ENCODE data around the gene ARSB.
"Not testable (repeated sequence)": the region's sequence is repeated elsewhere in the genome, so short reads cannot be mapped to it uniquely, and the experiment has no call there.

The ARSB gene

GRCh38 chr5:78959767-78960166 is 25.3 kb downstream of the ARSB start:
- DNase-seq, result no peak
- intact Hi-C loops (cut with DNase I), result loop anchor here (10.0 kb wide), 3 partner anchors 55 to 495 kb away; no protein-coding TSS in a partner anchor

GRCh38 chr5:78958672-78959445 is 26.3 kb downstream of the ARSB start:
- no peak for DNase-seq
- intact Hi-C loops (cut with DNase I), result no loop called here

- intact Hi-C loops (cut with DNase I), result no loop called here
Observed at GRCh38 chr5:78956901-78957300, 28.2 kb downstream of the ARSB start.

GRCh38 chr5:78953092-78953800 is 31.9 kb downstream of the ARSB start:
- intact Hi-C loops (cut with DNase I), result no loop called here
- DNase-seq, result no peak

More at GRCh38 chr5:78956901-78957300, 28.2 kb downstream of the ARSB start:
- no peak for DNase-seq

- intact Hi-C loops (cut with DNase I), result no loop called here
Observed at GRCh38 chr5:78930721-78931120, 54.4 kb downstream of the ARSB start.

GRCh38 chr5:78929833-78930232 is 55.3 kb downstream of the ARSB start:
- intact Hi-C loops (cut with DNase I), result no loop called here
- no peak for DNase-seq

More at GRCh38 chr5:78930721-78931120, 54.4 kb downstream of the ARSB start:
- no peak for DNase-seq

- no peak for DNase-seq
- intact Hi-C loops (cut with DNase I), result no loop called here
Observed at GRCh38 chr5:78927657-78928282, 57.3 kb downstream of the ARSB start.

- DNase-seq, result no peak
- intact Hi-C loops (cut with DNase I), result no loop called here
Observed at GRCh38 chr5:78926252-78926651, 58.9 kb downstream of the ARSB start.

GRCh38 chr5:78925129-78925876 is 59.8 kb downstream of the ARSB start:
- intact Hi-C loops (cut with DNase I), result no loop called here
- no peak for DNase-seq

- intact Hi-C loops (cut with DNase I), result no loop called here
- no peak for DNase-seq
Observed at GRCh38 chr5:78923622-78923970, 61.5 kb downstream of the ARSB start.

GRCh38 chr5:78922879-78923621 is 62.1 kb downstream of the ARSB start:
- intact Hi-C loops (cut with DNase I), result no loop called here

GRCh38 chr5:78920604-78921003 is 64.5 kb downstream of the ARSB start:
- intact Hi-C loops (cut with DNase I), result no loop called here
- DNase-seq, result no peak

More at GRCh38 chr5:78922879-78923621, 62.1 kb downstream of the ARSB start:
- no peak for DNase-seq

- intact Hi-C loops (cut with DNase I), result no loop called here
- no peak for DNase-seq
Observed at GRCh38 chr5:78919796-78920195, 65.3 kb downstream of the ARSB start.

- intact Hi-C loops (cut with DNase I), result no loop called here
- no peak for DNase-seq
Observed at GRCh38 chr5:78916044-78916443, 69.1 kb downstream of the ARSB start.

GRCh38 chr5:78915170-78915569 is 69.9 kb downstream of the ARSB start:
- DNase-seq, result no peak
- intact Hi-C loops (cut with DNase I), result no loop called here

- intact Hi-C loops (cut with DNase I), result no loop called here
- no peak for DNase-seq
Observed at GRCh38 chr5:78912811-78913210, 72.3 kb downstream of the ARSB start.

GRCh38 chr5:78912085-78912771 is 72.9 kb downstream of the ARSB start:
- no peak for DNase-seq
- intact Hi-C loops (cut with DNase I), result no loop called here

GRCh38 chr5:78909224-78909983 is 75.7 kb downstream of the ARSB start:
- DNase-seq, result not testable (repeated sequence)
- intact Hi-C loops (cut with DNase I), result loop anchor here (10.0 kb wide), 1 partner anchor 55 kb away; no protein-coding TSS in a partner anchor
